ENCODE measurements around the gene SYNPO. TPM values are rescaled to one million over a fixed set of nuclear protein-coding genes. Genes with fewer than 3 reads are reported as not detected.

The SYNPO gene
- polyA plus RNA-seq, 1 donor from 2014 or later, result not detected

GRCh38 chr5:150615141-150615699 is 25.2 kb upstream of the SYNPO start:
- Histone ChIP-seq H3K27ac (ENCODE audit: low read length) (no peak overlapping the region), H3K4me3 (ENCODE audit: low read length) (no peak overlapping the region), H3K9ac (ENCODE audit: low read length) (no peak overlapping the region), H4K20me1 (ENCODE audit: insufficient read depth) (no peaks in the 10 kb centered on the region), H3K9me2 (ENCODE audit: insufficient read depth, low read length) (no peaks in the 10 kb centered on the region), H2AFZ (ENCODE audit: low read depth, low read length) (no peak overlapping the region), H3F3A (ENCODE audit: insufficient read depth, low read length, poor library complexity, severe bottlenecking) (no peaks in the 10 kb centered on the region), H3K79me2 (replicated peaks; ENCODE audit: insufficient read depth, low read length) (no peaks in the 10 kb centered on the region), H3K4me2 (ENCODE audit: low read length) (no peak overlapping the region), H3K9me3 (ENCODE audit: low read length) (no peaks in the 10 kb centered on the region), H3K27me3 (ENCODE audit: insufficient read depth, low read depth, low read length) (no peaks in the 10 kb centered on the region), H3K36me3 (ENCODE audit: insufficient read depth, low read length) (no peaks in the 10 kb centered on the region)
- TF ChIP-seq SMC3 (conservative IDR thresholded peaks at IDR 0.05; ENCODE audit: poor library complexity) (no peak), REST (IDR thresholded peaks at IDR 0.05; ENCODE audit: borderline replicate concordance) (no peak), EP300 (conservative IDR thresholded peaks at IDR 0.05; ENCODE audit: poor library complexity, severe bottlenecking) (no peak), RAD21 (conservative IDR thresholded peaks at IDR 0.05) (no peak), CTCF (IDR thresholded peaks at IDR 0.05; ENCODE audit: poor library complexity, severe bottlenecking) (no peak), EZH2 (IDR thresholded peaks at IDR 0.05; ENCODE audit: borderline replicate concordance, insufficient read depth, low read length, poor library complexity, severe bottlenecking) (no peak), TAF1 (IDR thresholded peaks at IDR 0.05; ENCODE audit: low read depth) (no peak), MXI1 (conservative IDR thresholded peaks at IDR 0.05; ENCODE audit: poor library complexity, severe bottlenecking) (no peak), POLR2AphosphoS5 (IDR thresholded peaks at IDR 0.05) (no peak)

- H3K4me2 ChIP-seq (ENCODE audit: low read length), result no peak overlapping the region
- no peak overlapping the region for H2AFZ ChIP-seq (ENCODE audit: low read depth, low read length)
- no peak for TF ChIP-seq REST (IDR thresholded peaks at IDR 0.05; ENCODE audit: borderline replicate concordance)
- no peak for TF ChIP-seq EZH2 (IDR thresholded peaks at IDR 0.05; ENCODE audit: borderline replicate concordance, insufficient read depth, low read length, poor library complexity, severe bottlenecking)
- TF ChIP-seq TAF1 (IDR thresholded peaks at IDR 0.05; ENCODE audit: low read depth), result no peak
- no peak for TF ChIP-seq EP300 (conservative IDR thresholded peaks at IDR 0.05; ENCODE audit: poor library complexity, severe bottlenecking)
- no peak for TF ChIP-seq MXI1 (conservative IDR thresholded peaks at IDR 0.05; ENCODE audit: poor library complexity, severe bottlenecking)
- no peak for TF ChIP-seq RAD21 (conservative IDR thresholded peaks at IDR 0.05)
- TF ChIP-seq POLR2AphosphoS5 (IDR thresholded peaks at IDR 0.05), result no peak
- no peak for TF ChIP-seq CTCF (IDR thresholded peaks at IDR 0.05; ENCODE audit: poor library complexity, severe bottlenecking)
- TF ChIP-seq SMC3 (conservative IDR thresholded peaks at IDR 0.05; ENCODE audit: poor library complexity), result no peak
- no peaks in the 10 kb centered on the region for H3K79me2 ChIP-seq (replicated peaks; ENCODE audit: insufficient read depth, low read length)
- H4K20me1 ChIP-seq (ENCODE audit: insufficient read depth), result no peaks in the 10 kb centered on the region
- no peaks in the 10 kb centered on the region for H3F3A ChIP-seq (ENCODE audit: insufficient read depth, low read length, poor library complexity, severe bottlenecking)
- no peaks in the 10 kb centered on the region for H3K36me3 ChIP-seq (ENCODE audit: insufficient read depth, low read length)
- no peak overlapping the region for H3K9ac ChIP-seq (ENCODE audit: low read length)
- H3K4me3 ChIP-seq (ENCODE audit: low read length), result no peak overlapping the region
- H3K9me2 ChIP-seq (ENCODE audit: insufficient read depth, low read length), result no peaks in the 10 kb centered on the region
- H3K27ac ChIP-seq (ENCODE audit: low read length), result no peak overlapping the region
- H3K27me3 ChIP-seq (ENCODE audit: insufficient read depth, low read depth, low read length), result no peaks in the 10 kb centered on the region
- no peaks in the 10 kb centered on the region for H3K9me3 ChIP-seq (ENCODE audit: low read length)
These were observed 24.4 kb upstream of the SYNPO start for GRCh38 chr5:150616024-150616470.

Data from neural cell (in vitro differentiated cells).